HG03095 (cell line): ENCODE results near the gene MRPL12.
A peak's percentile ranks its signal among the peaks of the same experiment; 100 is the strongest.

Experiments
- ATAC-seq: cut with Tn5 transposase; IDR thresholded peaks from one replicate; pipeline ENCODE4 v1.9.1; 2021; ENCODE audit warnings: moderate library complexity; ENCODE audit not compliant: unreplicated experiment

Gene MRPL12

GRCh38 chr17:81681672-81682071 lies 21.5 kb upstream of the MRPL12 start:
- ATAC-seq = no peak

- ATAC-seq = no peak
These were observed 20.5 kb upstream of the MRPL12 start for GRCh38 chr17:81682565-81683207.

GRCh38 chr17:81683208-81683583 lies 20.0 kb upstream of the MRPL12 start:
- peak; percentile 4 for ATAC-seq

- ATAC-seq = peak; percentile 77
These were observed 19.4 kb upstream of the MRPL12 start, which contains the start of the genes ARL16 and HGS for GRCh38 chr17:81683584-81684441. TSS of gene ARL16 (minus strand) at chr17:81683797. CDS start at chr17:81683753, 44 bp downstream. TSS of gene HGS (plus strand) at chr17:81684011. CDS start at chr17:81684067, 56 bp downstream.

GRCh38 chr17:81684442-81684911 lies 18.7 kb upstream of the MRPL12 start:
- no peak for ATAC-seq

GRCh38 chr17:81685108-81685507 lies 18.1 kb upstream of the MRPL12 start:
- no peak for ATAC-seq

- no peak for ATAC-seq
These were observed 16.6 kb upstream of the MRPL12 start for GRCh38 chr17:81686614-81687013.

GRCh38 chr17:81687770-81688541 lies 15.2 kb upstream of the MRPL12 start:
- ATAC-seq = no peak

GRCh38 chr17:81688616-81689015 lies 14.6 kb upstream of the MRPL12 start:
- ATAC-seq = no peak

- no peak for ATAC-seq
These were observed 13.1 kb upstream of the MRPL12 start for GRCh38 chr17:81690066-81690465.

- no peak for ATAC-seq
These were observed 12.6 kb upstream of the MRPL12 start for GRCh38 chr17:81690549-81690948.

GRCh38 chr17:81691196-81691595 lies 12.0 kb upstream of the MRPL12 start:
- ATAC-seq = no peak

- ATAC-seq = no peak
These were observed 11.6 kb upstream of the MRPL12 start for GRCh38 chr17:81691608-81692007.

- ATAC-seq = no peak
These were observed 9.5 kb upstream of the MRPL12 start for GRCh38 chr17:81693509-81694210.

- ATAC-seq = no peak
These were observed 8.4 kb upstream of the MRPL12 start for GRCh38 chr17:81694810-81695209.

GRCh38 chr17:81695211-81695610 lies 8.0 kb upstream of the MRPL12 start:
- no peak for ATAC-seq

GRCh38 chr17:81695801-81696200 lies 7.4 kb upstream of the MRPL12 start:
- ATAC-seq = no peak

GRCh38 chr17:81696218-81696941 lies 6.8 kb upstream of the MRPL12 start:
- ATAC-seq = no peak

GRCh38 chr17:81697261-81698044 lies 5.7 kb upstream of the MRPL12 start:
- no peak for ATAC-seq
